Activated CD4-positive, alpha-beta T cell treated with anti-CD3 and anti-CD28 coated beads, Interleukin-2, amount 50 U/mL, for 1 hour (primary cell): ENCODE data around the gene PHOX2A.

Source experiments
- DNase-seq: peaks from one replicate; pipeline ENCODE4 v3.0.0-alpha.2; 2020

Gene PHOX2A

DNA sequence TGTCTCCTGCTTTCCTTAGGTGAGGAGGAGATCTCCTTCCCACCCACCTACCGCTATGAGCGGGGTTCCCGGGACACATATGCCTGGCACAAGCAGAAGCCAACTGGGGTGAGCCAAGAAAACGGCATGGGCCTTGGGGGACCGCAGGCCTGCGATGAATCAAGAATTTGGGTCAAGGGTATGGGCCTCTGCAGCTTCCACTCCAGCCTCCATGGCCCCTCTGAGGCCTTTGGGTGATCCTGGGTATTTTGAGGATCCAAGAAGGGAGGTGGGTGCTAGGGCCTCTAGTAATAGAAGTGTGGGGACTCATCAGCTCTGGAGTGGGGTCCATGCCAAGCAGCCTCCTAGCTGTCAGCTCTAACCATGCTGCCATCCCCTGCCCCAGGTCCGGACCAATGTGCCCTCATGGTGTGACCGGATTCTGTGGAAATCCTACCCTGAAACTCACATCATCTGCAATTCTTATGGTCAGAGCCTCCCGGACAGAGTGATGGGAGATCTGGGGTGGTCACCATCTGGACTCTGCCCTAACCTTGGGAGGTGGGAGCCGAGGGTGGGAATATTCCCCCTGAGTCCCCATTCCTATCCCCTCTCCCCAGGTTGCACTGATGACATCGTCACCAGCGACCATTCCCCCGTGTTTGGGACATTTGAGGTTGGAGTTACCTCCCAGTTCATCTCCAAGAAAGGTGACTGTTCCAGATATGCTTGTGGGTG, 10.8 kb downstream of the PHOX2A start:
- DNase-seq = no peak

DNA sequence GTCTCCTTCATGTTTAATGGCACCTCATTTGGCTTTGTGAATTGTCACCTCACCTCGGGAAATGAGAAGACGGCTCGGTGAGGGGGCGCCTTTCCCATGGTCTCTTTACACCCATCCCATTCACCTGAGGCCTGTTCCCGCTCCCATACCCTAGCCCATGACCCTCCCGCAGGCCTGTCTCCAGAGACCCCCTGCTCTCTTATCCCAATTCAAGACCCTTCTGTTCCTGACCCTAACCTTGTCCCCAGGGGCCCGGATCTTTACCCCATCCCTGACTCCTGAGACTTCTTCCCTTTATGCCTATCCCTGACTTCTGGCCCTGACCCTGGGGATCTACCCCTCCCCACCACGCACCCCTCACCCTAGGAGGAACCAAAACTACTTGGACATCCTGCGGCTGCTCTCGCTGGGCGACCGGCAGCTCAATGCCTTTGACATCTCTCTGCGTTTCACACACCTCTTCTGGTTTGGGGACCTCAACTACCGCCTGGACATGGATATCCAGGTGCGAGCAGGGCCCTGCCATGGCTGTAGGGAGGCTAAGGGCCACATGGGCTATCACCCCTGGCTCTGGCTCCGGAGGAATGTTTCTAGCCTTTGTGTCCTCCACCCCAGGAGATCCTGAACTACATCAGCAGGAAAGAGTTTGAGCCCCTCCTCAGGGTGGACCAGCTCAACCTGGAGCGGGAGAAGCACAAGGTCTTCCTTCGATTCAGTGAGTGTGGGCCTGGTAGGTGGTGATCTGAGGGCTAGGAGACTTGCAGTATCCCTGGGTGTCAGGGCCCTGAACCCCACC, 11.5 kb downstream of the PHOX2A start:
- DNase-seq = no peak

DNA sequence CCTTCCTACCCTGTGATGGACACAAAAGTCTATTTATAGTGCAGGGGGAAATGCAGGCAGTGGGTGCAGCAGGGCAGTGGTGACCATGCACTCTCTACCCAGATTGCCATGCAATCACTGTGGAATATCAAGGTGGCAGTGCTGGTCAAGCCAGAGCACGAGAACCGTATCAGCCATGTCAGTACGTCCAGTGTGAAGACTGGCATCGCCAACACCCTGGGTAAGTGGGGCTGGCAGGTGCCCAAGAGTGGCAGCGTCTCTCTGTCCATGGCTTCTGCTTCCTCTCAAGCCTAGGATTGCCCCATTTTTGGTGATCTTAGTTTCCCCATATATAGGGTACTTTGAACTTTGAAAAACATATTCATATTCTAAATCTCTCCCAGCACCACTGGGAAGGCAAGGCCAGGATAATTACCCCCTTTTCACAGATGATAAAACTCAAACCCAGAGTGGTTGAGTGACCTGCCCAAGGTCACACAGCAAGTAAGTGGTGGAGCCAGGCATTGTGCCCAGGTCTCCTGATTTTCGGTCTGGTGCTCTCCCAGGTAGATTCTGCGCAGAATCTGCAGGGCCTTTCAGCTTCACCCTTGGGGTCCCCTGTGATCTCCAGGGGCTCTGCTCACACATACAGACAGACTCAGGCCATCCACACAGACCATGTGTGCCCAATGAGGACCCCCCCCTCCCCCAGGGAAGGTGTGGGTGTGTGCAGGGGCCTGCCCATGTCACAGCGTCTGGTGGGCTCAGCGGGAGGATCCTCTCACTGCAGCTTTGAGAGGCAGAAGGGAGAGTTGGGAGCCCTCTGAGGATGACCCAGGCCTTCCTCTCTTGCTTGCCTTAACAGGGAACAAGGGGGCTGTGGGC, 12.3 kb downstream of the PHOX2A start:
- no peak for DNase-seq

GRCh38 chr11:72230764-72231365, 13.1 kb downstream of the PHOX2A start:
- no peak for DNase-seq

- DNase-seq = no peak
These were observed 13.8 kb downstream of the PHOX2A start for GRCh38 chr11:72229925-72230763.

DNA sequence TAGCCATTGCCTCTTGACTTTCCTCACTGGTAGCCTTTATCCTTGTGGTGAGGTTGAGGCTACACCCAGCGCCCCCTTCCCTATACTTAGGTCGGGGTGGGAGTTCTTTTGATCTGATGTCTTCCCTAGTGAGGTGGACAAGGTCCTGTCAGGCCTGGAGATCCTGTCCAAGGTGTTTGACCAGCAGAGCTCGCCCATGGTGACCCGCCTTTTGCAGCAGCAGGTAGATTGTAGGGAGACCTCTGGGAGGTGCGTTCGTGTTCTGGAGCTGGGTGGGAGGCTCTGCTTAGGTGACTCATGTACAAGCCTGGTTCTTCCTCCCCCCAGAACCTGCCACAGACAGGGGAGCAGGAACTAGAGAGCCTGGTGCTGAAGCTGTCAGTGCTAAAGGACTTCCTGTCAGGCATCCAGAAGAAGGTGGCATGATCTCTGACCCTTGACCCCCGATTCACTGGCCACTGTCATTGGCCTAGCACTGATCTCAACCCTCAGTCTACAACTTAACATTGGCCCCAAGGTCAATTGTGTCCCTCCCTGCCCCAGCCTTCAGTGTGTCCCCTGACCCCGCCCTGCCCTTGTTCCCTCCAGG, 14.5 kb downstream of the PHOX2A start:
- DNase-seq = no peak

DNA sequence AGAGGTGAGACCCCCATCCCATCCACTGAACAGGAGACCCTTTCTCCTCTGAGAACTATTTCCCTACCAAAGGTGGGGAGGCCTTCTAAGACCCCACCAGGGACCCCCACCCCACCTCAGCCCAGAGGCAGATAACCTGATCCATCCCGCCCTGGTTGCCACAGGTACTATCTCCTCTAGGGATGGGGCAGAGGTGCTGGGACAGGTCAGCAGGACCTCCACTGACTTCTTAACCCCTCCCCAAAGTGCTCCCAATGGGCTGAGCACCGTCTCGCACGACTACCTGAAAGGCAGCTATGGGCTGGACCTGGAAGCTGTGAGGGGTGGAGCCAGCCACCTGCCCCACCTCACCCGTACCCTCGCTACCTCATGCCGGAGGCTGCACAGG, 15.1 kb downstream of the PHOX2A start:
- no peak for DNase-seq

GRCh38 chr11:72228229-72228843, 15.6 kb downstream of the PHOX2A start:
- no peak for DNase-seq

GRCh38 chr11:72227316-72228228, 16.4 kb downstream of the PHOX2A start:
- no peak for DNase-seq

- no peak for DNase-seq
These were observed 17.3 kb downstream of the PHOX2A start for GRCh38 chr11:72226701-72227100.

DNA sequence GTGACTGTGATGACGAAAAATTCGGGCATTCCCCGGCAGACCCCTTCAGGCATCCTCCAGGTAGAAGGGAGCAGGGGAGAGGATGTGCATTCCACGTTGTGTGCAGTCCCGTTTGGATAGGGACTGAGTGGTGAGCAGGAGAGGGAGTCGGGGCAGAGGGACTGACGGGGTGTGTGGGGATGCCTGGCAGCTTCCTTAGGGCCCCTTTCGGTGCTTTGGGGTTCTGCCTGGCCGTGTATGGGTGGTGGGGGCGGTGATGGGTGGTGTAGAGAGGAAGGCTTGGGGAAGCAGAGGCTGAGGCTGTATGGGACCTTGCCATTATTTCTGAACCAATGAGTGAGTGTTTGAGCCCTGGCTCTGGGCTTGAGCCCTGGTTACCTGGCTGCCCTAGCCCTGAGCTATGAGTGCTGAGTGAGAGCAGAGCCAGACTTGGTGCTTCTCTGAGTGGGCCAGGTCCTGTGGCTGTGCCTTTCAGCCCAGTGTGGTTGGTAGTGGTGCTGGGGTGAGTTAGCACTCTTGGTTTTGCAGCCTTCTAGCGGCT, 18.5 kb downstream of the PHOX2A start:
- DNase-seq = no peak

DNA sequence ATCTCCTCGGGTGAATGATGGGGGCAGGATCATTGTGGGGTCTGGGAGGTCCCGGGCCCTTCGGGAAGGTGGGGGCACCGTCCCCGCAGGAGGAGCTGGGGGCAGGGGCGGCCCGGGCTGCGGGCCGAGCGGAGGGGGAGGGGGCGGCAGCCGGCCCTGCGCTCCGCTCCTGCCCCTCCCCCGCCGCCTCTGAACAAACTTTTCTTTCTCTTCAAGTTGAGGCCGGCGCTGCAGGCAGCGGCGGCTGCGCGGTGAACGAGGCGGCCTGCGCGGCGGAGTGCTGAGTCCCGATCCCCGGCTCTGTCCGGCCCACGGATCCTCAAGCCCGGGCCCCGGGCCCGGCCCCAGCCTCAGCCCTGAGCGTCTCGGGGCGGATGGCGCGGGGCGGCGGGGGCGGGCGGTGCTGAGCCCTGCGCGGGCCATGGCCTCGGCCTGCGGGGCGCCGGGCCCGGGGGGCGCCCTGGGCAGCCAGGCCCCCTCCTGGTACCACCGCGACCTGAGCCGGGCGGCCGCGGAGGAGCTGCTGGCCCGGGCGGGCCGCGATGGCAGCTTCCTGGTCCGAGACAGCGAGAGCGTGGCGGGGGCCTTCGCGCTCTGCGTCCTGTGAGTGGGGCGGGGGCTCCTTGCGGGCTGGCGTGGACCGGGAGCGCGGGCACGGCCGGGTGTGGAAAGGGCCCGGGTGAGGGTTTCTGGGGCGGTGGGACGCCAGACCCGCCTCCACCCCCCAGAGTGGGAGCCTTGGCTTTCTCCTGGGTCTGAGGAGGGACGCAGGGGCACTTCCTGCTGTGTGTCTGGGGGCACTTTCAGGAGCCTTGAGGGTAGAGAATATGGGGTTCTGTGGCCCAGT, 19.2 kb downstream of the PHOX2A start, which contains the start of gene INPPL1:
TSS of gene INPPL1 (plus strand) at position 204 of the 847 bp plus-strand sequence. CDS start at position 422, 218 bp downstream.
- peak; percentile 38 for DNase-seq

DNA sequence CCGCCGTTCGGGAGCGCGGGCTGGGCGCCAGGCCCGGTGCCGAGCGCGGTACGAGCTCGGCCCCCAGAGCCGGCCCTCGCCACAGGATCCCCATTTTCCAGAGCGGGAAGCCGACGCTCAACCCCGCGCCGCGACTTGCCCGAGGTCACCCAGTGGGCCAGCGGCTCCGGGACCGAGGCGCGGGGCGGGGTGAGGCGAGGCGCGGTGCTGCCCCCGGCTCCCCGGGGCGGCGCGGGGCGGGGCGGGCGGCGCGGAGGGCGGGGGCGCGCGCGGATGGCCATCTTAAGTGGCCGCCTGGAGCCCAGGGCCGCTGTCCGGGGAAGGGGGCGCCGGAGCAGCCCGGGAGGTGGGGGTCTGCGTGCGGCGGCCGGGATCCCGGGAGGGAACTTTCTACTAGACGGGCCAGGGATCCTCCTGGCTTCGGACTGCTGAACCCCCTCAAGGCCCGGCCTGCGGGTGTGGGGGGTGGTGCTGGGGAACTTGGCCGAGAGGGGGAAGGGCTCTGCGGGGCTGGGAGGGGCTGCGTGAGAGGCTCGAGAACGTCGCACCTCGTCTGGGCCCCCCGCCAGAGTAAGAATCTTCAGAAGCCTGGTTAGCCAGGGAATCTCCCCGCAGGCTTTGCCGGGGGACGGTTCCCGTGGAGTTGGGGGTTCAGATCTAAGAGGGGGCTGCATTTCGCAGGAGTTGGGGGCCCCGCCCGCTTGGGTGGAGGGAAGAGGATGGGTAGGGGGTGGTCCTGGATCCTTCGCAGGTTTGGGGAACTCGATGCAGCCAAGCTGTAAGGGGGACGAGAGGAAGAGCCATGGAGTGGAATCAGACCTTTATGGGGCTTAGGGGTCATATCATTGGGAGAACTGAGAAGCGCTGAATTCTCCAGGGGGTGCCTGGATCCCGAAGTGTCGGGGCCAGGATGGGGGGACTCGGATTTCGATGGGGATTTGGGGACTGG, 20.1 kb downstream of the PHOX2A start:
- DNase-seq = peak; percentile 41

DNA sequence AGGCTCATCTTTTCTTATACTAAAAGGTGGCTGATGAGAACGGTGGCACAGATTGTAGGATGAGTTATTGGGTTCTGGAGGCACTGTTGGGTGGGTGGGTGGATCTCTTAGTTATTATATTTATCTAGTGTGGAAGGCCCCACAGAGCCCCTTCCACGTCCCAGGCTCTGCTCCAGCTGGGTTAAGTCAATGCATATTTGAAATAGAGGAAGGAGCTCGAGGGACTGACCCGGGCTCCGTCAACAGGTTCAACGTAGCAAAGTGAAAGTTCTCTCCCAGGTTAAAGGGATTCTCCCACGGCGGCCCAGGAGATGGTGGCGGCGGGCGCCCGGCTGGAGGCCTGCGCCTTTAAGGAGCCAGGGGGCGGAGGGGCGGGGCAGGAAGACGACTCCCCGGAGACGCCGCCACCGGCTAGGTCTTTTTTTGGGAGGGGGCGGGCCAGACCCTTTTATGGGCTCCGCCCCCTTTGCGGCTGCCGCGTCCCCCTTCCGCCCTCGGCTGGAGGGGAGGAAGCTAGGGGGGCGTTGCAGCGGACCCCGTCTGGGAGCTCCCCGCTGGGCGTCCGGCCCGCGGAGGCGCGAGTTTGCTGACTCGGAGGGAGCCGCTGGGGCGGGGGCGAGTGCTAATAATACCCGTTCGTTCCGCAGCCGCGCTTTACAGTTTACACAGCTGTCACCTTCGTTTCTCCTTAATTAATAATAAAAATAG, 20.9 kb downstream of the PHOX2A start:
- DNase-seq = peak; percentile 90

- no peak for DNase-seq
These were observed 21.7 kb downstream of the PHOX2A start for GRCh38 chr11:72222106-72222891.
